ENCODE measurements around the gene CDCA8.
"Not testable (repeated sequence)": the region's sequence is repeated elsewhere in the genome, so short reads cannot be mapped to it uniquely, and the experiment has no call there.

Gene CDCA8

GRCh38 chr1:37673920-37674319 lies 18.4 kb upstream of the CDCA8 start:
- DNase-seq (ENCODE audit: low read depth in 2 of 2) = peak in 1 of 2 donors; percentile 19

DNA sequence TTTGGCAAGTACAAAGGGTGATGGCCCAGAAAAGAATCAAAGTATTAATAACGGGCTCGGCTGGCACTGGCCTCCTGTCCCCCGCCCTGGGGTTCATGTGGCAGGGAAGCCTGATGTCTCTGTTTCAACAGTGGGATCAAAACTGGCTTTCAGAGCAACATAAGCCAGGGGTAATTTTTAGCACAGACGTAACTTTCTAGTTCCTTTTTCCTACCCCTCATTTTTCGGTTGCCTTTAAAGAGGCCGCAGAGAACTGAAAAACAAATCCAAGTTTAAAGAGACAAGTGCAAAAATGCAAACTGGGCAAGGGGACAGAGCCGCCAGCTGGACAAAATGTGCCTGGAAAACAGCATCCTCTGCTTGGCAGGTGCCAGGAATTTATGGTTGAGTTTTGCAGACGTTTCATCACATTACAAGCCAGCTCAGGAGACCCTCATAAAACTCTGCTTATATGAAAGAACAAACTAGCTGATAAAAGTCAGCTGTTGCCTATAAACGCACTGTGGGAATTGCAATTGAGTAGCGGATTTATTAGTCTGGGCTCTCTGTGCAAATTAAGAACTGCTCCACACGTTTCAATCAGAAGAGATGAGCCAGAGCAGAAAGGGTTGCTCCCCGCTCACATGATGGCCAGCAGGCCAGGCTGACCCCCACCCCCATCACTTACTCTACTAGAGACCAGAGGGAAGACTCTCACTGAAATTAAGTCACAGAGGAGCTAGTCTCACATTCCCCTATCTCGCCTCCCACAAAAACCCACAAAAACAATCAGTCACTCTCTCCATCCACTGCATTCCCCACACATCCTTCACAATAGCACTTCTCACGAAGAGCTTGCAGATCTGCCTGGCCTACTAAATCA lies 15.8 kb upstream of the CDCA8 start:
- no peak for DNase-seq (ENCODE audit: low read depth in 2 of 2)

DNA sequence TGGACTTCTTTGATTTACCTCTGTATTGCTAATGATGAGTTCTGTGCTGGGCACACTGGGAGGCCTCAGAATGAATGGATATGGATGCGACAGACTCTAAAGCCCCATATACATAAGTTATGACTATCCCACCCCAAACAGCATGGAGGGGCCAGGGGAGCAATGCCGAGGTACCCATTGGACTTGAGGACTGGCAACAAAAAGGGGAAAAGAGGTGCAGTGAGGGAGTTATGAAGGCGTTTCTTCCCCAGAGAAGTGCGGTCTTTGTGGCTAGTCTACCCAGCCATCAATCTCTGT lies 15.2 kb upstream of the CDCA8 start:
- DNase-seq (ENCODE audit: low read depth in 2 of 2) = no peak

GRCh38 chr1:37677808-37678207 lies 14.5 kb upstream of the CDCA8 start:
- no peak for DNase-seq (ENCODE audit: low read depth in 2 of 2)

- no peak for DNase-seq (ENCODE audit: low read depth in 2 of 2)
Observed at GRCh38 chr1:37680933-37681332, 11.4 kb upstream of the CDCA8 start.

GRCh38 chr1:37682334-37682987 lies 9.9 kb upstream of the CDCA8 start:
- DNase-seq (ENCODE audit: low read depth in 2 of 2) = peak; percentile 45 to 69

GRCh38 chr1:37684182-37684581 lies 8.1 kb upstream of the CDCA8 start:
- DNase-seq (ENCODE audit: low read depth in 2 of 2) = not testable (repeated sequence)

DNA sequence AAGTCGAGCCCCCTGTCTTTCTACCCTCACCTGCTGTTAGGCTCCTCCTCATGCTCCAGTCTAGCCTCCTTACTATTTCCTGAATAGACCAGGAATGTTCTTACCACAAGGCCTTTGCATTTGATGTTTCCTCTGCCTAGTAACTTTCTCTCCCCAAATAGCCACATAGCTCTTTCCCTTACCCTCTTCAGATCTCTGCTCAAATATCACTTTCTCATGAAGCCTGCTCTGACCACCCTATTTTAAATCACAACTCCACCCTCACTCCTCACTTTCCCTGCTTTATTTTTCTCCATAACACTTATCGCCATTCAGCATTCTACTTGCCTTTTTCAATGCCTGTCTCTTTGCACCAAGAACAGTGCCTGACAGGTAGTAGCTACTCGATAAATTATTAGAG lies 6.6 kb upstream of the CDCA8 start:
- DNase-seq (ENCODE audit: low read depth in 2 of 2) = no peak

GRCh38 chr1:37687764-37688163 lies 4.6 kb upstream of the CDCA8 start:
- not testable (repeated sequence) for DNase-seq (ENCODE audit: low read depth in 2 of 2)

DNA sequence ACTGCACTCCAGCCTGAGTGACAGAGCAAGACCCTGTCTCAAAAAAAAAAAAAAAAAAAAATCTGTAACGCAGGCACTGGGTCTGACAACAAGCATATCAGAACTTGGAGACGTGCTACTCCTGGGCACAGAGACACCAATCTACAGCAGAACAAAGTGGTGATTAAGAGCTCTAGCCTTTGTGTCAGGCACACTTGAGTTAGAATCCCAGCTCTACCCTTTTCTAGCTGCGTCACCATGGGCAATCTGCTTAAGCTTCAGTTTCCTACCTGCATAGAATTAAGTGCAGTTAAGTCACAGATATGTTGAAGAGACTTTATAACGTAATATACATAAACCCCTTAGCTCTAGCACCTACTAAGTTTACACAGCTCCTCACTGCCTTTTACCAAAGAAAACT lies 3.4 kb upstream of the CDCA8 start:
- DNase-seq (ENCODE audit: low read depth in 2 of 2) = no peak

- DNase-seq (ENCODE audit: low read depth in 2 of 2) = no peak
Observed at GRCh38 chr1:37691497-37692077, 729 bp upstream of the CDCA8 start.

DNA sequence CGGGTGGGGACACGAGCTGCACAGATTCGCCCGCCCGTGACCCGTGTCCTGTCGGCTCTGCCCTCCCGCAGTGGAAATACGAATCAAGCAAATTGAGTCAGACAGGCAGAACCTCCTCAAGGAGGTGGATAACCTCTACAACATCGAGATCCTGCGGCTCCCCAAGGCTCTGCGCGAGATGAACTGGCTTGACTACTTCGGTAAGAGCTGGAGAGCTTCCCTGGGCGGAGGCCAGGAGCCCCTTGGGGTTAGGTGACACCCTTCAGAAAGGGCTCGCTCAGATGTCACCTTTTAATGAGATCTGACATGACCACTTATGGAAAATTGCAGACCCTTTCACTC lies 489 bp downstream of the CDCA8 start:
- no peak for DNase-seq (ENCODE audit: low read depth in 2 of 2)

GRCh38 chr1:37697090-37697489 lies 4.8 kb downstream of the CDCA8 start:
- DNase-seq (ENCODE audit: low read depth in 2 of 2) = no peak

DNA sequence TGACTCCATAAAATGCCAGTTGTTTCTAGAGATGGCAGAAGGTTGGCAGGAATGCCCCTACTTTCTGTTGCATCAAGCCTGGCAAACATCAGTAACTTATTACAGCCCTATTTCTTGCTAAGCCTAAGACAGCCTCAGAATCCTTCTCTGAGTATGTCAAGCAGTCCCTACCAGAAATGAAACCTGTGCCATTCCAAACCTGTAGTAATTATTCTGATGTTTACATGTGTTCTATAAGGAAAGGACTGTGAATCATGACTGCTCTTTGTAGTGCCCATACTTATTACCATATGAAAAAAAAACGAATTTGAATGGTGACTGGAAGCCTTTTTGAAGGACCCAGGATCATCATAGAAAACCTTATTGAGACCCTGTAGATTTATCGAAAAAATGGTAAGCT lies 5.4 kb downstream of the CDCA8 start:
- DNase-seq (ENCODE audit: low read depth in 2 of 2) = no peak

GRCh38 chr1:37699147-37699546 lies 6.8 kb downstream of the CDCA8 start:
- no peak for DNase-seq (ENCODE audit: low read depth in 2 of 2)

DNA sequence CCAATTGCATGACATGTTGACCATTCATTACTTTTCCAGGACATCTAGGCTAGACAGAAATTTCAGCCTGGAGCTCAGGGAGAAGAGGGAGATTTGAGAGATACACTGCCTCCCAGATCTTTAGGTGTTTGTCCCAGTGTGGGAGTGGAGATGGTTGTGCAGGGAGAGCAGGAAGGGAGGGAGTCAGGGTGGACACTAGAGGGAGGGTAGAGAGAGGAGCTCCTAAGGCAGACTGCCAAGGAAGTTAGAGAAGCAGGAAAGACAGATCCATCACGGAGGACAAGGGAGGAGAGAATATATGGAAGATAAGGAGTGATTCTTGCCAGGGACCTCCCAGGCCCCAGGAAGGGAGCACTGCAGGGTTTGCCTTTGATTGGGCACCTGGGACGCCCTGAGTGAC lies 8.7 kb downstream of the CDCA8 start:
- DNase-seq (ENCODE audit: low read depth in 2 of 2) = no peak

DNA sequence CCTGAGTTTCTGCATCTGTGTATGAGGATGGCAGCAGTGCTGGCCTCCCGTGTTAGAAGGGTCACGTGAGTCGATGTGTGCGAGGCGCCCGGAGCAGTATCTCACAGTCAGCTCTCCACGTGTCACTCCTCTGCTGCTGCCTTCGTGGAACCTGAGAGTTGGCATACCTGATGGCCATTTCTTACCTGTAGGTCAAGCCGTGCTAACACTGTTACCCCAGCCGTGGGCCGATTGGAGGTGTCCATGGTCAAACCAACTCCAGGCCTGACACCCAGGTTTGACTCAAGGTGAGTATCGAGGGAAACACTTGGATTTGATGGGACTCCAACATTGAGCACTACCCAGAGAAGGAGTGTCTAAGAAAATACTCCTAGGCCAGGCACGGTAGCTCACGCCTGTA lies 10.7 kb downstream of the CDCA8 start:
- no peak for DNase-seq (ENCODE audit: low read depth in 2 of 2)

GRCh38 chr1:37704966-37705365 lies 12.7 kb downstream of the CDCA8 start:
- DNase-seq (ENCODE audit: low read depth in 2 of 2) = no peak

DNA sequence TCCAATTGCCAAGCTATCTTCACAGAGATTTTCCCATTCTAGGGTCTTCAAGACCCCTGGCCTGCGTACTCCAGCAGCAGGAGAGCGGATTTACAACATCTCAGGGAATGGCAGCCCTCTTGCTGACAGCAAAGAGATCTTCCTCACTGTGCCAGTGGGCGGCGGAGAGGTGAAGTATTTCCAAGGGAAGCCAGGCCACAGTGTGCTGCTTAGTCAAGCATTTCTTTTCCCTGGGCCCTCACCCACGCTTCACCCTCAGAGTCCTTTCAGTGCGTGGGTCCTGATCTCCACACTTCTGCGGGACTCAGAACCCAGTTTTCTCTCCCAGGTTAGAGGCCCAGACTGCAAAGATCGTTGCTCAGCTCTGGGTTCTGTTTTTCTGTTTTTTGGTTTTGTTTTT lies 13.1 kb downstream of the CDCA8 start:
- DNase-seq (ENCODE audit: low read depth in 2 of 2) = no peak

DNA sequence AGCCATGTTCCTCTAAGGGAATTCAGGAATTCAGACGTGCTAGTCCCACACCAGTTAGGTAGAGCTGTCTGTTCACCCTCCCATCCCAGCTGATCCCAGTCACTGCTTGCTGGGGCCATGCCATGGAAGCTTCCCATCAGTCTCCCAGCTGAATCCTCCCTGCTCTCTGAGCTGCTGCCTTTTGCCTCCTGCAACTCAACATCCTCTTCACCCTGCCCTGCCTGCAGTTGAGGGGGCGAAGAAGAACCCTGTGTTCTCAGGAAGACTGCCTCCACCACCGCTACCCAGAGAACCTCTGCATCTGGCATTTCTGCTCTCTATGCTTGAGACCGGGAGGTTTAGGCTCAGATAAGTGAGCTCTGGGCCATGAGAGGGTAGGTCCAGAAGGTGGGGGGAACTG lies 16.2 kb downstream of the CDCA8 start:
- DNase-seq (ENCODE audit: low read depth in 2 of 2) = no peak

- no peak for DNase-seq (ENCODE audit: low read depth in 2 of 2)
Observed at GRCh38 chr1:37714226-37714625, 21.9 kb downstream of the CDCA8 start.

GRCh38 chr1:37714689-37715088 lies 22.4 kb downstream of the CDCA8 start:
- no peak for DNase-seq (ENCODE audit: low read depth in 2 of 2)

GRCh38 chr1:37716321-37716720 lies 24.0 kb downstream of the CDCA8 start:
- no peak for DNase-seq (ENCODE audit: low read depth in 2 of 2)

All from stimulated activated CD8-positive, alpha-beta memory T cell treated with anti-CD3 and anti-CD28 coated beads, Interleukin-7, amount 100 ng/mL, for 1 hour (primary cell).